ENCODE results near the gene CACNA1E.

GRCh38 chr1:181608386-181608785 lies 125.1 kb downstream of the CACNA1E start:
- TF ChIP-seq CTCF (IDR thresholded peaks at IDR 0.05) (no peak), POLR2A (IDR thresholded peaks at IDR 0.05) (no peak)
